ENCODE results near the gene UST. TPM values are rescaled to one million over a fixed set of nuclear protein-coding genes. Genes with fewer than 3 reads are reported as not detected.

Gene UST
- total RNA-seq, 1 experiment from 2014 or later: 6.1 TPM

DNA sequence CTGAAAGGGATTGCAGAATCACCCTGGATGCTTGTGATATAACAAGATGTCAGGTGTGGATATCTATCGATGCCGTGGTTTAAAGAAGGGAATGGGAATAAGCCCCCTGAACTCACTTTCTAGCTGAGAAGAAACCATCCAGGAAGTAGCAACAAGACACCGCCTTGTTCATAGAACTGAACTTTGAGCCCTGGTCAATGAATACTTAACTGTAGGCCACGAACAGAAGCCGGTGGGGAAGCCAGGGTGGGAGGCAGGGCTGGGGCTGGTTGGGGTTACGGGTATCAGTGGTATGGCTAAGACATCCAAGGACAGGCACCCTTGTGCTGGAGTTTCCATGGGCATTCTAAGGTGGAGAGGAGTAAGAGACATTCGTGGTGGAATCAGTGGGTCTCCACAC lies 61.0 kb downstream of the UST start (continued):
- TF ChIP-seq YY1 (IDR thresholded peaks at IDR 0.05; ENCODE audit: extremely low read depth, insufficient replicate concordance, low read depth, low read length) (no peak), EGR1 (IDR thresholded peaks at IDR 0.05; ENCODE audit: low read depth) (no peak), RAD21 (IDR thresholded peaks at IDR 0.05; ENCODE audit: low read depth) (no peak), EZH2phosphoT487 (IDR thresholded peaks at IDR 0.05; ENCODE audit: borderline replicate concordance) (no peak)

DNA sequence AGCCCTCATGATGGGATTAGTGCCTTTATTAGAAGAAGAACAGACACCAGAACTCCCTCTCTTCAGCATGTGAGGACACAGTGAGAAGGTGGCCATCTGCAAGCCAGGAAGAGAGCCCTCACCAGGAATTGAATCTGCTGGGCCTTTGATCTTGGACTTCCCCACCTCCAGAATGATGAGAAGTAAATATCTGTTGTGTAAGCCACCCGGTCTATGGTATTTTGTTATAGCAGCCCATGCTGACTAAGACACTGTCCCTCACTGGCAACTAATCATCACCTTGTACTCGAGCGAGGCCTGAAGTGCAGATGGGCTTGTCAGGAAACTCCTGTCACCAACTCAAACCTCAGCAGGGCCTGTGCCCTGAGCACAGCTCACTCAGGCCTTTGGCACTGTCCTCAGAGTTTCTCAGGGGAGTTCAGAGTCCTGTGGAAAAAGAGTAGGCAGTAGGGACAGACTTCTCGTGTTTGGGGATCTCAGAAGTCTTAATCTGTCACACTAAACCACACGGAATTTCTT lies 62.0 kb downstream of the UST start:
- H3K9me3 ChIP-seq (ENCODE audit: control insufficient read depth in 1 of 2, insufficient read depth in 1 of 2, low read depth in 1 of 2, low read length in 2 of 2): no peaks in the 10 kb centered on the region
- H3K36me3 ChIP-seq (ENCODE audit: control insufficient read depth in 1 of 2, insufficient read depth in 2 of 2, low read length in 2 of 2): no peaks in the 10 kb centered on the region
- H3K4me2 ChIP-seq (ENCODE audit: low read length): no peak overlapping the region
- DNase-seq (ENCODE audit: low read depth, low spot score): no peak
- H3K79me2 ChIP-seq (ENCODE audit: insufficient read depth, low read length): no peaks in the 10 kb centered on the region
- no peak overlapping the region for H2AFZ ChIP-seq (ENCODE audit: low read depth, low read length, poor library complexity, severe bottlenecking)
- intact Hi-C loops (cut with micrococcal nuclease): no loop called here
- H3K9ac ChIP-seq (ENCODE audit: low read length): no peak overlapping the region
- CTCF ChIA-PET: no interaction called here
- no peak for ATAC-seq
- H3K9me2 ChIP-seq (ENCODE audit: insufficient read depth): no peaks in the 10 kb centered on the region
- RAD21 ChIA-PET (ENCODE audit: low non-redundant PET in 1 of 2, low total read pairs in 2 of 2, uncharacterized antibody in 2 of 2, unreplicated experiment in 2 of 2): no interaction called here
- no peak overlapping the region for H3K27ac ChIP-seq (ENCODE audit: low read depth, low read length)
- H3K27me3 ChIP-seq (ENCODE audit: insufficient read depth, low read length): no peaks in the 10 kb centered on the region
- no peaks in the 10 kb centered on the region for H3K4me1 ChIP-seq (ENCODE audit: control insufficient read depth in 1 of 2, insufficient read depth in 2 of 2, low read length in 2 of 2)
- no peak for TF ChIP-seq POLR2AphosphoS5 (IDR thresholded peaks at IDR 0.05; ENCODE audit: low read depth, low read length)
- no peak for TF ChIP-seq SRF (IDR thresholded peaks at IDR 0.05; ENCODE audit: low read depth)
- no peak for TF ChIP-seq FOSL1 (IDR thresholded peaks at IDR 0.05; ENCODE audit: low read depth)
- no peak for TF ChIP-seq EGR1 (IDR thresholded peaks at IDR 0.05; ENCODE audit: low read depth)
- TF ChIP-seq EZH2phosphoT487 (IDR thresholded peaks at IDR 0.05; ENCODE audit: borderline replicate concordance): no peak
- no peak for TF ChIP-seq ELF1 (IDR thresholded peaks at IDR 0.05; ENCODE audit: borderline replicate concordance, low read depth)
- TF ChIP-seq JUND (IDR thresholded peaks at IDR 0.05): no peak
- TF ChIP-seq CBX3 (IDR thresholded peaks at IDR 0.05; ENCODE audit: low read depth): no peak
- TF ChIP-seq ZFX (IDR thresholded peaks at IDR 0.05): no peak
- no peak for TF ChIP-seq ZNF274 (IDR thresholded peaks at IDR 0.05; ENCODE audit: low read depth, low read length)
- TF ChIP-seq TCF7L2 (IDR thresholded peaks at IDR 0.05; ENCODE audit: borderline replicate concordance, extremely low read depth, insufficient read depth, insufficient read length): no peak
- TF ChIP-seq SP1 (IDR thresholded peaks at IDR 0.05; ENCODE audit: low read depth): no peak
- TF ChIP-seq, protein P1, sequence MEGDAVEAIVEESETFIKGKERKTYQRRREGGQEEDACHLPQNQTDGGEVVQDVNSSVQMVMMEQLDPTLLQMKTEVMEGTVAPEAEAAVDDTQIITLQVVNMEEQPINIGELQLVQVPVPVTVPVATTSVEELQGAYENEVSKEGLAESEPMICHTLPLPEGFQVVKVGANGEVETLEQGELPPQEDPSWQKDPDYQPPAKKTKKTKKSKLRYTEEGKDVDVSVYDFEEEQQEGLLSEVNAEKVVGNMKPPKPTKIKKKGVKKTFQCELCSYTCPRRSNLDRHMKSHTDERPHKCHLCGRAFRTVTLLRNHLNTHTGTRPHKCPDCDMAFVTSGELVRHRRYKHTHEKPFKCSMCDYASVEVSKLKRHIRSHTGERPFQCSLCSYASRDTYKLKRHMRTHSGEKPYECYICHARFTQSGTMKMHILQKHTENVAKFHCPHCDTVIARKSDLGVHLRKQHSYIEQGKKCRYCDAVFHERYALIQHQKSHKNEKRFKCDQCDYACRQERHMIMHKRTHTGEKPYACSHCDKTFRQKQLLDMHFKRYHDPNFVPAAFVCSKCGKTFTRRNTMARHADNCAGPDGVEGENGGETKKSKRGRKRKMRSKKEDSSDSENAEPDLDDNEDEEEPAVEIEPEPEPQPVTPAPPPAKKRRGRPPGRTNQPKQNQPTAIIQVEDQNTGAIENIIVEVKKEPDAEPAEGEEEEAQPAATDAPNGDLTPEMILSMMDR (IDR thresholded peaks at IDR 0.05 in 2 of 3, conservative IDR thresholded peaks at IDR 0.05 in 1 of 3; ENCODE audit: borderline replicate concordance in 1 of 3, insufficient read depth in 1 of 3, low read depth in 2 of 3, low read length in 2 of 3): no peak
- TF ChIP-seq EZH2 (IDR thresholded peaks at IDR 0.05): no peak
- TF ChIP-seq, protein P2, sequence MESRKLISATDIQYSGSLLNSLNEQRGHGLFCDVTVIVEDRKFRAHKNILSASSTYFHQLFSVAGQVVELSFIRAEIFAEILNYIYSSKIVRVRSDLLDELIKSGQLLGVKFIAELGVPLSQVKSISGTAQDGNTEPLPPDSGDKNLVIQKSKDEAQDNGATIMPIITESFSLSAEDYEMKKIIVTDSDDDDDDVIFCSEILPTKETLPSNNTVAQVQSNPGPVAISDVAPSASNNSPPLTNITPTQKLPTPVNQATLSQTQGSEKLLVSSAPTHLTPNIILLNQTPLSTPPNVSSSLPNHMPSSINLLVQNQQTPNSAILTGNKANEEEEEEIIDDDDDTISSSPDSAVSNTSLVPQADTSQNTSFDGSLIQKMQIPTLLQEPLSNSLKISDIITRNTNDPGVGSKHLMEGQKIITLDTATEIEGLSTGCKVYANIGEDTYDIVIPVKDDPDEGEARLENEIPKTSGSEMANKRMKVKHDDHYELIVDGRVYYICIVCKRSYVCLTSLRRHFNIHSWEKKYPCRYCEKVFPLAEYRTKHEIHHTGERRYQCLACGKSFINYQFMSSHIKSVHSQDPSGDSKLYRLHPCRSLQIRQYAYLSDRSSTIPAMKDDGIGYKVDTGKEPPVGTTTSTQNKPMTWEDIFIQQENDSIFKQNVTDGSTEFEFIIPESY (IDR thresholded peaks at IDR 0.05; ENCODE audit: extremely low read depth, insufficient replicate concordance, low read length): no peak
- no peak for TF ChIP-seq SIN3A (IDR thresholded peaks at IDR 0.05; ENCODE audit: low read depth)
- POLR2A ChIA-PET: no interaction called here
- BruUV-seq (replicated peaks): no TSS peak
- H3K4me3 ChIP-seq (replicated peaks in 1 of 2; ENCODE audit: low read depth in 1 of 2, low read length in 2 of 2): no peak overlapping the region
- H4K20me1 ChIP-seq (ENCODE audit: insufficient read depth): no peaks in the 10 kb centered on the region
